Glomerular visceral epithelial cell (primary cell): ENCODE results near the gene SPOCK3.
"Not testable (repeated sequence)": the region's sequence is repeated elsewhere in the genome, so short reads cannot be mapped to it uniquely, and the experiment has no call there.

Source experiments
- DNase-seq: peaks from one replicate; pipeline ENCODE4 v3.0.0-alpha.2; 2016; ENCODE audit errors: extremely low spot score

The SPOCK3 gene

GRCh38 chr4:166823126-166823525 lies 411.2 kb downstream of the SPOCK3 start:
- DNase-seq, result no peak

GRCh38 chr4:166822386-166822785 lies 411.9 kb downstream of the SPOCK3 start:
- DNase-seq, result no peak

GRCh38 chr4:166816890-166817289 lies 417.4 kb downstream of the SPOCK3 start:
- peak; percentile 36 for DNase-seq

- DNase-seq, result no peak
Measured at GRCh38 chr4:166808380-166808779, 425.9 kb downstream of the SPOCK3 start.

DNA sequence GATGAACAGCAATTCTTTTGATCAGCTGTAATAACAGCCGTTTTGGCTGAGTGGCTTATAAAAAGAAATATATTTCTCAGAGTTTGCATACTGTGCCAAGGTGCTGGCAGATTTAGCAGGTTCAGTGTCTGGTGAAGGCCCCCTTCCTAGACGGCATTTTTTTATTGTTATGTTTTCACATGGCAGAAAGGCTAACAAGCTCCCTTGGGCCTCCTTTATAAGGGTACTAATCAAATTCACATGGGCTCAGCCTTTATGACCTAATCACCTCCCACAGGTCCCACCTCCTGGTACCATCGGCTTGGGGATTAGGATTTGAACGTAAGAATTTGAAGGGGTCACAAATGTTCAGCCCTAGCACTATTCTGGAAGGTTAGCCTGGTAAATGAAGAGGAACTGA lies 431.9 kb downstream of the SPOCK3 start:
- DNase-seq, result no peak

DNA sequence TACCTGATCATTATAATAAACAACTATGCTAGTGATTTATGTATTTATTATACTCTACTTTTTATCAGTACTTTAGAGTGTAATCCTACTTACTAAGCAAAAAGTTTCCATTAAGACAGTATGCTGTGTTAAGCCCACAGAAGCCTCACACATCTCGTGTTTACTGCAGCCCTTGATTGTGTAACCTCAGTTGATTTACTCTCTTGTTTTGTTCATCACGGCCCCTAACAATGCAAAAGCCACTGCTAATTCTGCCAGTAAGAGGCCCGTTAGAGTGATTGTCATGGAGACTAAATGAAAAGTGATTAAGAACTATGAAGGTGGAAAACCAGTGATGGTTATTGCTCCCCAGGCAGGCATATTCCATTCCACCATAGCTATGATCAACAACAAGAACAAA lies 436.2 kb downstream of the SPOCK3 start:
- no peak for DNase-seq

GRCh38 chr4:166777760-166778159 lies 456.5 kb downstream of the SPOCK3 start:
- DNase-seq, result no peak

GRCh38 chr4:166763018-166763417 lies 471.3 kb downstream of the SPOCK3 start:
- DNase-seq, result no peak

GRCh38 chr4:166741742-166742141 lies 492.6 kb downstream of the SPOCK3 start:
- no peak for DNase-seq

GRCh38 chr4:166739215-166739614 lies 495.1 kb downstream of the SPOCK3 start:
- DNase-seq, result not testable (repeated sequence)

GRCh38 chr4:166737430-166737829 lies 496.9 kb downstream of the SPOCK3 start:
- no peak for DNase-seq

DNA sequence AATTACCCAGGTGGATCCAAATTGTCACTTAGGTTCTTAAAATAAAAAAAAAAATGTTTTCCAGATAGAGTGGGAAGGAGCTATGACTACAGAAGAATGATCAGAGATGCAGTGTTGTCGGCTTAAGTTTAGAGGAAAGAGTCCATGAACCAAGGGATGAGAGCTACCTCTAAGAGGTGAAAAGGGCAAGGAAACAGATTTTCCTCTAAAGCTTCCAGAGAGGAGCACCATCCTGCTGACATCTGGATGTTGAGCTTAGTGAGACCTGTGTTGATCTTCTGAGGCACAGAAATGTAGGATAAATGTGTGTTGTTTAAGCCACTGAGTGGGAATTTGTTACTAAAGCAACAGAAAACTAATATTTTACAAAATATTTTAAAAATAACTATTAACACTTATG lies 498.7 kb downstream of the SPOCK3 start:
- no peak for DNase-seq

- DNase-seq, result no peak
Measured at GRCh38 chr4:166734797-166735196, 499.5 kb downstream of the SPOCK3 start.

- DNase-seq, result no peak
Measured at GRCh38 chr4:166733686-166734085, 500.6 kb downstream of the SPOCK3 start.

- DNase-seq, result no peak
Measured at GRCh38 chr4:166726832-166727231, 507.5 kb downstream of the SPOCK3 start.

DNA sequence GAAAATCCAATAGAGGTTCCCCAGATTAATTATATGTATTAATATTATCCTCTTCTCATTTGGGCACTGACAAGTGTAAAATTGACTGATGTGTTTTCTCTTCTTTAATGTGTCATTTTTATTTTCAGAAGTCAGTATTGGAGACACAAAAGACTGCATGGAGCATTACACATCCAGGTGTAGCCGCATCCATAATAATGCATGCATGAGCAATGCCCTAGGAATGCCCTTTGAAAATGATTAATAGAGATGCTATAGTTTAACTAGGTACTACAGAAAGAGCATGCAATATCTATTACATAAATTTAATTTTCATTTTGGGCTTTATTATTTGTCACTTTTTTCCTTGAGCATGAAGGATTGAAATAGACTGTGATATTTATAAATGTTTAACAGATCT lies 509.9 kb downstream of the SPOCK3 start:
- DNase-seq, result peak; percentile 50

GRCh38 chr4:166723532-166724140 lies 510.7 kb downstream of the SPOCK3 start:
- DNase-seq, result no peak

DNA sequence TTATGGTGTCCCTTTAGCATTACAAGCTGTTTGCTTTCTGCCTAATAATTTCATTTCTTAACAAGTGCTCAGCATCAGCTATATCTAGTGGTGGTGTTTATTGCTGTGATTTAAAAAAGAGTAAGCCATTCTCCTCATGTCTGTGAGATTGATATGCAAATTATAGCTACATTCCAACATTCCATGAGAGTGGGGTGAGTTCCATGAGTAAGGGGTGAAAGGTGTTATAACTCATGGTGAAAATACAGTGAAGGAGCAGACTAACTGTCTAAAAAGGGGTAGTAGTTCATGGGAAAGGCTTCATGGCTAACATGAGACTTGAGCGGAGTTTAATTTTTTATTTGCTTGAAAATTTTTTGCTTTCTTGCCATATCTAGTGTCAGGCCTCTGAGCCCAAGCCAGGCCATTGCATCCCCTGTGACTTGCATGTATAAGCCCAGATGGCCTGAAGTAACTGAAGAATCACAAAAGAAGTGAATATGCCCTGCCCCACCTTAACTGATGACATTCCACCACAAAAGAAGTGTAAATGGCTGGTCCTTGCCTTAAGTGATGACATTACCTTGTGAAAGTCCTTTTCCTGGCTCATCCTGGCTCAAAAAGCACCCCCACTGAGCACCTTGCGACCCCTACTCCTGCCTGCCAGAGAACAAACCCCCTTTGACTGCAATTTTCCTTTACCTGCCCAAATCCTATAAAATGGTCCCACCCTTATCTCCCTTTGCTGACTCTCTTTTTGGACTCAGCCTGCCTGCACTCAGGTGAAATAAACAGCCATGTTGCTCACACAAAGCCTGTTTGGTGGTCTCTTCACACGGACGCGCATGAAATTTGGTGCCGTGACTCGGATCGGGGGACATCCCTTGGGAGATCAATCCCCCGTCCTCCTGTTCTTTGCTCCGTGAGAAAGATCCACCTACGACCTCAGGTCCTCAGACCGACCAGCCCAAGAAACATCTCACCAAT lies 518.3 kb downstream of the SPOCK3 start:
- DNase-seq, result not testable (repeated sequence)

- no peak for DNase-seq
Measured at GRCh38 chr4:166700592-166700991, 533.7 kb downstream of the SPOCK3 start.

- DNase-seq, result no peak
Measured at GRCh38 chr4:166688835-166689234, 545.5 kb downstream of the SPOCK3 start.

GRCh38 chr4:166687828-166688227 lies 546.5 kb downstream of the SPOCK3 start:
- DNase-seq, result no peak
